Activated CD8-positive, alpha-beta memory T cell treated with anti-CD3 and anti-CD28 coated beads, Interleukin-2, amount 50 U/mL, for 1 hour (primary cell): Measurements from ENCODE around the gene LYZL4.
A peak's percentile ranks its signal among the peaks of the same experiment; 100 is the strongest.

Source experiments
- DNase-seq: peaks from one replicate; pipeline ENCODE4 v3.0.0-alpha.2; 2020; ENCODE audit errors: extremely low read depth

The LYZL4 gene

GRCh38 chr3:42428830-42429229, 18.4 kb upstream of the LYZL4 start:
- DNase-seq, result no peak

GRCh38 chr3:42425736-42426407, 15.5 kb upstream of the LYZL4 start:
- no peak for DNase-seq

- no peak for DNase-seq
Observed at GRCh38 chr3:42424911-42425310, 14.5 kb upstream of the LYZL4 start.

- no peak for DNase-seq
Observed at GRCh38 chr3:42421818-42422796, 11.7 kb upstream of the LYZL4 start.

- no peak for DNase-seq
Observed at GRCh38 chr3:42419563-42419962, 9.2 kb upstream of the LYZL4 start.

GRCh38 chr3:42412526-42413155, 2.2 kb upstream of the LYZL4 start:
- no peak for DNase-seq

GRCh38 chr3:42411429-42411828, 1.0 kb upstream of the LYZL4 start:
- DNase-seq, result no peak

- no peak for DNase-seq
Observed at GRCh38 chr3:42408156-42408555, 2.3 kb downstream of the LYZL4 start.

- DNase-seq, result no peak
Observed at GRCh38 chr3:42406727-42407450, 3.5 kb downstream of the LYZL4 start.

- no peak for DNase-seq
Observed at GRCh38 chr3:42405857-42406256, 4.6 kb downstream of the LYZL4 start.

GRCh38 chr3:42403737-42404136, 6.7 kb downstream of the LYZL4 start:
- DNase-seq, result no peak

GRCh38 chr3:42402394-42403096, 7.9 kb downstream of the LYZL4 start:
- no peak for DNase-seq

GRCh38 chr3:42398080-42398479, 12.3 kb downstream of the LYZL4 start:
- DNase-seq, result no peak

GRCh38 chr3:42397644-42398043, 12.8 kb downstream of the LYZL4 start:
- no peak for DNase-seq

- no peak for DNase-seq
Observed at GRCh38 chr3:42394579-42395288, 15.7 kb downstream of the LYZL4 start.

- DNase-seq, result peak; percentile 7
Observed at GRCh38 chr3:42387802-42388651, 22.4 kb downstream of the LYZL4 start.

GRCh38 chr3:42381551-42382082, 28.8 kb downstream of the LYZL4 start:
- DNase-seq, result no peak

GRCh38 chr3:42377681-42378080, 32.7 kb downstream of the LYZL4 start:
- no peak for DNase-seq

GRCh38 chr3:42376344-42376798, 34.0 kb downstream of the LYZL4 start:
- DNase-seq, result no peak
